Heart left ventricle (tissue), 16 donors: ENCODE measurements around the gene CYB5R4. TPM values are rescaled to one million over a fixed set of nuclear protein-coding genes. Genes with fewer than 3 reads are reported as not detected.

Source experiments
- ATAC-seq, 4 donors: fragments of 200-7000 bp; cut with Tn5 transposase; one replicate each; pipeline ENCODE4 v1.9.1; 2020 to 2022; ENCODE audit warnings: moderate library complexity in 4 of 4, mild to moderate bottlenecking in 3 of 4, moderate number of reproducible peaks in 1 of 4
- DNase-seq, 5 donors: peaks; one replicate each; pipeline ENCODE4 v3.0.0-alpha.2; 2020
- H3K27ac ChIP-seq, 12 donors: fragments of 200-600 bp; sonication (generic) in 4 of 12; one replicate each; pipeline versions ENCODE4 v1.5.0 to v1.8.0; 2016 to 2022; ENCODE audit warnings: mild to moderate bottlenecking in 2 of 12
- H3K27me3 ChIP-seq, 9 donors: fragments of 200-600 bp; sonication (generic) in 2 of 9; one replicate each; pipeline versions ENCODE4 v1.5.1 to v1.8.0; 2016 to 2022; ENCODE audit warnings: mild to moderate bottlenecking in 3 of 9
- H3K36me3 ChIP-seq, 9 donors: fragments of 200-600 bp; sonication (generic) in 2 of 9; one replicate each; pipeline versions ENCODE4 v1.5.0 to v1.8.0; 2018 to 2022; ENCODE audit warnings: mild to moderate bottlenecking in 2 of 9
- H3K4me1 ChIP-seq, 12 donors: fragments of 200-600 bp; sonication (generic) in 4 of 12; one replicate each; pipeline versions ENCODE4 v1.5.0 to v1.8.0; 2016 to 2022; ENCODE audit warnings: mild to moderate bottlenecking in 3 of 12
- H3K4me3 ChIP-seq, 12 donors: fragments of 200-600 bp; sonication (generic) in 4 of 12; one replicate each; pipeline versions ENCODE4 v1.5.0 to v1.8.0; 2017 to 2022; ENCODE audit warnings: mild to moderate bottlenecking in 9 of 12, moderate library complexity in 4 of 12
- H3K9me3 ChIP-seq, 12 donors: fragments of 200-600 bp; sonication (generic) in 4 of 12; one replicate each; pipeline versions ENCODE4 v1.5.0 to v1.8.0; 2016 to 2022; ENCODE audit warnings: mild to moderate bottlenecking in 1 of 12
- POLR2A ChIP-seq, 2 donors: fragments of 450-650 bp; IDR thresholded peaks; one replicate each; pipeline ENCODE4 v1.6.1; 2017; ENCODE audit warnings: antibody characterized with exemption in 2 of 2, mild to moderate bottlenecking in 2 of 2, moderate library complexity in 2 of 2
- WGBS, 4 donors: extraction: QIAGEN DNeasy Blood & Tissue Kit in 2 of 4; methylation state at CpG; one replicate each; pipeline versions ENCODE4 v1.1.5 to v1.1.7; 2013 to 2018; 5-methylcytosine and 5-hydroxymethylcytosine counted together
- intact Hi-C, 10 donors: fragments of 100-400 bp; cut with DNase I; formaldehyde crosslinking; loops; one replicate each; pipeline versions ENCODE4 v1.11.1 to v1.14.2; 2022
- polyA plus RNA-seq, 2 donors: library from polyadenylated mRNA; stranded (reverse); fragments of 200-250 nt; gene quantifications; one replicate each; pipeline ENCODE4 v1.2.3, GENCODE V29; 2013
- total RNA-seq, 9 donors: library from RNA; depleted of rRNA in 2 of 9; stranded (reverse); fragments of >200 nt in 2 of 9; fragmentation: NEBNext Ultra II Directional in 3 of 9; extraction: Animal tissue kit (Norgen Biotek cat#: 25700) in 3 of 9; gene quantifications; one replicate each; pipeline versions ENCODE4 v1.1.0 to v1.2.4, GENCODE V29; 2016 to 2023
- TF ChIP-seq, protein P1 (sequence below), 12 donors: fragments of 200-600 bp; sonication (generic) in 4 of 12; IDR thresholded peaks; one replicate each; pipeline versions ENCODE4 v1.5.0 to v1.8.0; 2018 to 2022; ENCODE audit warnings: antibody characterized with exemption in 12 of 12, mild to moderate bottlenecking in 5 of 12
- donor health status: ischemic (EF 13 %, LVEDD 7.1; RV severe dilation, severe dysfunction).
- donor health status: healthy with polysubstance abuse.
- donor health status: DM: no; HTN: yes; CAD: no.
- donor health status: DM: no; HTN: no; CAD: no.
- donor health status: ischemic (EF 25% LVEDD 6.9; RV normal size, moderate dysfunction).
- donor health status: ischemic (EF 25% LVEDD 5.7; RV mildly dilated, moderate dysfunction).
- donor health status: healthy.
- donor health status: DM: yes; HTN: yes; CAD: no.
- donor health status: ischemic (EF 35%, LVEDD 5.7; RV mildly dilated, moderate dysfunction).
- donor health status: nonischemic (EF 11% LVEDD 7.7; RV severe dilation, severe dysfunction).
- donor health status: DM: yes; HTN: yes; CAD: no.
- donor health status: PGD.
- donor health status: ischemic (EF 29% LVEDD 5.4; RV normal size, mild dysfunction).
- donor health status: nonischemic (EF 23%, LVEDD 6.1; RV moderate dilation, normal function).

The CYB5R4 gene
- total and polyA plus RNA-seq, 11 donors, result 1.3 to 29.0 (median 15.6) TPM

DNA sequence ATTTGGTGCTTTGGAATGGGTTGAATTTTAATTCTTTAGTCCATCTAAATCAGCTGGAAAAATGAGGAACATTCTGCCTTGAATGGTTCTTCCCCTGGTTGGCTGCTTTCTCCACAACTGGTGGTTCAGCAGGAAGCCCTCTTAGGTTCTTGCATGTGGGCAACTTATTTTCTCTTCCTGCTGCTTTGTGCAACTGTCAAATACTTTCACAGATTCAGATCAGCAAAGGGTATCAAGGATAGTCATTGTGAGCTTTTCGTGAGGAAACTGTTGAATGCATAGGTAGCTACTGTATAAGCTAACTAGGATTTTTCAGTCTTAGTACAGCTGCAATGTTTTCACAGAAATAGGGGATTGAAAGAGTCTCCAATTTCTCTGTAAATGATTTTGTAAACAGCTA lies 101.2 kb downstream of the CYB5R4 start:
- WGBS, 4 donors, result 74 to 96% (median 89%) methylated on average over 1 of the region's 1 CpG
- ATAC-seq (no peak), DNase-seq (no peak)
- Histone ChIP-seq H3K36me3 (peaks cover 0 to 72% (median 58%) of the 10 kb centered on the region in 9 donors), H3K4me3 (no peak overlapping the region), H3K9me3 (peaks cover 0 to 9% (median 2%) of the 10 kb centered on the region in 12 donors), H3K27ac (no peak overlapping the region), H3K4me1 (no peaks in the 10 kb centered on the region), H3K27me3 (no peaks in the 10 kb centered on the region)
- intact Hi-C loops, result no loop called here
- TF ChIP-seq POLR2A (IDR thresholded peaks at IDR 0.05), result no peak
- TF ChIP-seq, protein P1, sequence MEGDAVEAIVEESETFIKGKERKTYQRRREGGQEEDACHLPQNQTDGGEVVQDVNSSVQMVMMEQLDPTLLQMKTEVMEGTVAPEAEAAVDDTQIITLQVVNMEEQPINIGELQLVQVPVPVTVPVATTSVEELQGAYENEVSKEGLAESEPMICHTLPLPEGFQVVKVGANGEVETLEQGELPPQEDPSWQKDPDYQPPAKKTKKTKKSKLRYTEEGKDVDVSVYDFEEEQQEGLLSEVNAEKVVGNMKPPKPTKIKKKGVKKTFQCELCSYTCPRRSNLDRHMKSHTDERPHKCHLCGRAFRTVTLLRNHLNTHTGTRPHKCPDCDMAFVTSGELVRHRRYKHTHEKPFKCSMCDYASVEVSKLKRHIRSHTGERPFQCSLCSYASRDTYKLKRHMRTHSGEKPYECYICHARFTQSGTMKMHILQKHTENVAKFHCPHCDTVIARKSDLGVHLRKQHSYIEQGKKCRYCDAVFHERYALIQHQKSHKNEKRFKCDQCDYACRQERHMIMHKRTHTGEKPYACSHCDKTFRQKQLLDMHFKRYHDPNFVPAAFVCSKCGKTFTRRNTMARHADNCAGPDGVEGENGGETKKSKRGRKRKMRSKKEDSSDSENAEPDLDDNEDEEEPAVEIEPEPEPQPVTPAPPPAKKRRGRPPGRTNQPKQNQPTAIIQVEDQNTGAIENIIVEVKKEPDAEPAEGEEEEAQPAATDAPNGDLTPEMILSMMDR (IDR thresholded peaks at IDR 0.05), result no peak

DNA sequence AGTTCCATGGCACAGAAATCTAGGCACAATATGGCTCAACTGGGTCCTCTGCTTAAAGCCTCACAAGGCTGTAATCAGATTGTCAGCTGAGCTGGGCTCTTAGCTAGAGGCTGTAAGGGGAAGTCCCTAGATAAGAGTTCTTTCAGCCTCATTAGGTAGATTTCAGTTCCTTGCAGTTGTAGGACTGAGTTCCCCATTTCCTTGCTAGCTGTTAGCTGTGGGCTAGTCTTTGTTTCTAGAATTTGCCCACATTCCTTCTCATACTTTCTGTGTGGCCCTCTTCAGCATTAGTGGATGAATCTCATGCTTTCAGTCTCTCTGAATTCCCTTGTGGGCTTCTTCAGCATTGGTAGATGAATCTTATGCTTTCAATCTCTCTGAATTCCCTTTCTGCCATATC lies 103.1 kb downstream of the CYB5R4 start:
- no peak for ATAC-seq
- no peak overlapping the region for H3K27ac ChIP-seq
- TF ChIP-seq POLR2A (IDR thresholded peaks at IDR 0.05), result no peak
- TF ChIP-seq, protein P1 (IDR thresholded peaks at IDR 0.05), result no peak
- peaks cover 0 to 61% (median 46%) of the 10 kb centered on the region in 9 donors for H3K36me3 ChIP-seq
- intact Hi-C loops, result no loop called here
- no peaks in the 10 kb centered on the region for H3K4me1 ChIP-seq
- no peak for DNase-seq
- peaks cover 0 to 25% (median 17%) of the 10 kb centered on the region in 12 donors for H3K9me3 ChIP-seq
- no peak overlapping the region for H3K4me3 ChIP-seq
- no peaks in the 10 kb centered on the region for H3K27me3 ChIP-seq

DNA sequence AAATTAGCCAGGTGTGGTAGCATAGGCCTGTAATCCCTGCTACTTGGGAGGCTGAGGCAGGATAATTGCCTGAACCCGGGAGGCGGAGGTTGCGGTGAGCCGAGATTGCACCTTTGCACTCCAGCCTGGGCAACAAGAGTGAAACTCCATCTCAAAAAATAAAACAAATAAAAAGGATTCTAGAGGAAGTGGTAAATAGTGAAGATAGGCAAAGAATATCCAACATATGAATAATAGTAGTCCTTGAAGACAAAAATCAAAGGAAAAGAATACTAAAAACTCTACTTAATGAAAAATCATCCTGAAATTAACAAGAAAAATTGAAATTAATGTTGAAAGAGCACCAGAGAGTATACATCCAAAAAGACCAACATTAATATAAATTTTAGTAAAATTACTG lies 107.0 kb downstream of the CYB5R4 start:
- Histone ChIP-seq H3K27me3 (no peaks in the 10 kb centered on the region), H3K27ac (no peak overlapping the region), H3K4me3 (no peak overlapping the region), H3K9me3 (peaks cover 0 to 39% (median 17%) of the 10 kb centered on the region in 12 donors), H3K4me1 (no peaks in the 10 kb centered on the region), H3K36me3 (peaks cover 0 to 33% (median 11%) of the 10 kb centered on the region in 9 donors)
- DNase-seq, result no peak
- intact Hi-C loops, result no loop called here
- WGBS, 4 donors, result 97 to 98% (median 98%) methylated on average over 4 of the region's 4 CpGs
- no peak for ATAC-seq
- TF ChIP-seq, protein P1 (IDR thresholded peaks at IDR 0.05), result no peak
- TF ChIP-seq POLR2A (IDR thresholded peaks at IDR 0.05), result no peak

DNA sequence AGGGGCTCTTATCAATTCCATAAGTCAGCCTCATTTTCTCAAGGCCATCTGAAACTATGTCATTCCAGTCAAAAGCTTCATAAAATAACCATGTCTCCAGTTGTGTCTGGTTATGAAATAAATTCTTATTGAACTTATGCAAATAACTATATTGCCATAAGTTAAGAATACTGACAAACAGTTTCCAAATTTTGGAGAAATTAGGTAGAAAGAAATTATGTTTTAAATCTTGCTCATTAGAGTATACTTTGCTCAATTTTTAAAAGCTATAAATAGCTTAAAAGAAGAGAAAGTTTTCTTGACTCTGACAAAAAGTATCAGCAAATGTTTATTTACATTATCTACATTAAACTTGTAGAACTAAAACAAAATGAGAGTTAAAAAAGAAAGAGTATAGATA lies 111.1 kb downstream of the CYB5R4 start:
- ATAC-seq, result no peak
- intact Hi-C loops, result no loop called here
- H3K27me3 ChIP-seq, result no peaks in the 10 kb centered on the region
- H3K27ac ChIP-seq, result no peak overlapping the region
- peaks cover 0 to 31% (median 13%) of the 10 kb centered on the region in 12 donors for H3K9me3 ChIP-seq
- H3K36me3 ChIP-seq, result no peaks in the 10 kb centered on the region
- H3K4me3 ChIP-seq, result no peak overlapping the region
- no peak for DNase-seq
- H3K4me1 ChIP-seq, result no peaks in the 10 kb centered on the region
- TF ChIP-seq POLR2A (IDR thresholded peaks at IDR 0.05), result no peak
- TF ChIP-seq, protein P1 (IDR thresholded peaks at IDR 0.05), result no peak
